ENCODE results near the gene FRMD5. TPM values are rescaled to one million over a fixed set of nuclear protein-coding genes. Genes with fewer than 3 reads are reported as not detected.
"Not testable (repeated sequence)": the region's sequence is repeated elsewhere in the genome, so short reads cannot be mapped to it uniquely, and the experiment has no call there.

Gene FRMD5
- total RNA-seq, 2 experiments from 2014 or later = 0.15 TPM; not detected in 1

DNA sequence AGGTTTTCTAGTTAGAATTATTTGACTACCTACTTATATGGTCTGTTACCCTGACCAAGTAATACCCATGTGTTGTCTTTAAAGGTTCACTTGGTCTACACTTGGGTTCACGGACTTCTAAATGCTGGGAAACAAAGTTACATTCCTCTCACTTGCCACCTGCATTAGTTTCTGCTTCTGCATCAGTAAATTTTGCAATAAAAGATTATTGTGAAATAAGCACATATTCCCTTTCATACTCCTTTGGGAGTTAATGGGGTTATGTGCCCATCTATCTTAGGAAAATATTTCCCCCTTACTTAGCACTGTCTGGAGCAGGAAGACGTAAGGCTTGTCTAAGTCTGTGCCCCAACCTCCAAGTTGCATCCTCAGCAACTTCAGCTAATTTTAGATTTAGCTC, 160.7 kb downstream of the FRMD5 start:
- CTCF ChIA-PET = interaction anchor here (0.6 to 1.2 kb wide), 2 partner anchors 41 to 1228 kb away, joined by 3 to 5 read pairs; no protein-coding TSS in a partner anchor

DNA sequence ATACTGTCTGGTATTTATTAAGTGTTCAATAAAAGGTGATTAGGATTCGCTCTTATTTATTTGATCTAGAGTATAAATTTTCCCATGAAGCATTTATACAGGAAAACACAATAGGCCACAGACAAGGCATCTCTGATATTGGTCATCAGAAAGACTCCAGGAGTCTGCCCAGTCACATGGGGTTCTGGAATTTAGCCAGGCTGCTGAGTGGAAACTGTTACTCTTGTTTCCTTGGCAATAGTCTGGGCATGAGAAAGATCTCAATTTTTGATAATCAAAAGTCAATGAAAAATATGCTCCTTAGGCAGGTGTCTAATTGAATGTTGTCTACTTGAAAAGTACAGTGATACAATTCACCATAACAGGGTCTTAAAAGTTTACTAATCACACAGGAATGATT, 161.2 kb downstream of the FRMD5 start:
- Mint-ChIP-seq H3K9me3 (peaks cover 2% of the 10 kb centered on the region), H3K4me1 (no peaks in the 10 kb centered on the region), H3K27me3 (peaks cover 46% of the 10 kb centered on the region), H3K4me3 (no peak overlapping the region), H3K36me3 (ENCODE audit: low read depth) (no peaks in the 10 kb centered on the region), H3K27ac (no peak overlapping the region)
- CTCF ChIA-PET = interaction anchor here (0.7 to 1.2 kb wide), 3 partner anchors 41 to 874 kb away, joined by 3 to 4 read pairs (median 3); no protein-coding TSS in a partner anchor
- no peak for DNase-seq
- POLR2A ChIA-PET = no interaction called here

More for the DNA sequence above, 160.7 kb downstream of the FRMD5 start:
- no peak for DNase-seq
- peaks cover 2% of the 10 kb centered on the region for H3K9me3 Mint-ChIP-seq
- POLR2A ChIA-PET = no interaction called here
- H3K27me3 Mint-ChIP-seq = peaks cover 45% of the 10 kb centered on the region
- no peaks in the 10 kb centered on the region for H3K36me3 Mint-ChIP-seq (ENCODE audit: low read depth)
- no peaks in the 10 kb centered on the region for H3K4me1 Mint-ChIP-seq
- H3K4me3 Mint-ChIP-seq = no peak overlapping the region
- no peak overlapping the region for H3K27ac Mint-ChIP-seq

DNA sequence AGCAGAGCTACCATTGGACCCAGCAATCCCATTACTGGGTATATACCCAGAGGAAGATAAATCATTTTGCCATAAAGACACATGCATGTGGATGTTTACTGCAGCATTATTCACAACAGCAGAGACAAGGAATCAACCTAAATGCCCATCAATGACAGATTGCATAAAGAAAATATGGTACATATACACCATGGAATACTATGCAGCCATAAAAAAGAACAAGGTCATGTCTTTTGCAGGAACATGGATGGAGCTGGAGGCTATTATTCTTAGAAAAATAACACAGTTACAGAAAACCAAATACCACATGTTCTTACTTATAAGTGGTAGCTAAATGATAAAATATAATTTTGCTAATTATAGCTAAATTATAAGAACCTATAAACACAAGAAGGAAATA, 162.3 kb downstream of the FRMD5 start:
- H3K27me3 Mint-ChIP-seq = peaks cover 44% of the 10 kb centered on the region
- H3K36me3 Mint-ChIP-seq (ENCODE audit: low read depth); H3K27ac Mint-ChIP-seq; H3K4me1 Mint-ChIP-seq; H3K4me3 Mint-ChIP-seq; CTCF ChIA-PET; DNase-seq; H3K9me3 Mint-ChIP-seq; POLR2A ChIA-PET: not testable (repeated sequence)

DNA sequence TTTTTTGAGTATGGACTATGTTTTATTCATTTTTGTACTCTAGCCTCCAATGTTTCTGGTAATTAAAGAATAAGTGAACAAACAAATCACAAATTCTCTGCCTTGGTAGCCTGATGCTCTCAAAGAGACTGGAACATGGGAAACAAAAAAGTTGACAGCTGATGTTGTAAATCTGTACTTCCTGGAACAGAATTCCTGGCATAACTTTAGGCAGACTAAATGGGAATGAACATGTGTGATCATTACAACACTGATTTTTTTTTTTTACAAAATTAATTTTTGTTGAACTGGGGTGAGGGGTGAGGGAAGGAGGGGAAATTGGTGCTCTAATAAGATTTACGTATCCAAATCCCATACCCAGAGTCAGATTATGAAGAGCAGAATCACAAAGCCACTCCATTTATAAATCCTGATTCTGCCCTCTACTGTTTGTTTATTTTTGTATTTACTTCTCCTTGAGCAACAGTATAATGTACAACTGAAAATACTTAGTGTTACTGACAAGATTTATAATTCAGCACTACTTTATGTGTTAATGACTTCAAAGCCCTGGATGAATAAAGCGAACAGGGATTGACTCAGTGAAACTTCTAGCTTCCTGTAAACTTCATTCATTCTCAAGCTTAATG, 165.0 kb downstream of the FRMD5 start:
- Mint-ChIP-seq H3K4me1 (no peaks in the 10 kb centered on the region), H3K27ac (no peak overlapping the region), H3K36me3 (ENCODE audit: low read depth) (no peaks in the 10 kb centered on the region), H3K4me3 (no peak overlapping the region), H3K27me3 (peaks cover 45% of the 10 kb centered on the region), H3K9me3 (peaks cover 2% of the 10 kb centered on the region)
- DNase-seq = no peak
- ChIA-PET CTCF (no interaction called here), POLR2A (no interaction called here)

DNA sequence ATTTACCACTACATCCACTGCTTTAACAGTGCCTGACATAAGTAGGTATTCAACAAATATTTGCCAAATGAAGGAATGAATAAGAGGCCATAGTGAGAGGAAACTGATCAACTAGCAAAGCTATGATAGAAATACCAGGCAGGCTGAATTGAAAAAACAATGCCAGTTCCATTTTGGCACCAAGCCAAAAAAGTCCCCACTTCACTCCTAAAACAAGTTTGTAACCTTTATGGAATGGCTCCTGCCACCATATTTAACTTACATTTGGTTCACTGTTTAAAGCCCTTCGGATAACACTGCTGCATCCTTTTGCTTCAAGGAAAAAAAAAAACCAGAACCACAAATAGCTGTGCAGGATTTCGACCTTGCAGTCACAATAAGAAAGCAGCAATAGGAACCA, 166.1 kb downstream of the FRMD5 start:
- Mint-ChIP-seq H3K4me1 (no peaks in the 10 kb centered on the region), H3K27me3 (peaks cover 40% of the 10 kb centered on the region), H3K4me3 (no peak overlapping the region), H3K9me3 (peaks cover 2% of the 10 kb centered on the region), H3K36me3 (ENCODE audit: low read depth) (no peaks in the 10 kb centered on the region), H3K27ac (no peak overlapping the region)
- ChIA-PET CTCF (no interaction called here), POLR2A (no interaction called here)
- no peak for DNase-seq

DNA sequence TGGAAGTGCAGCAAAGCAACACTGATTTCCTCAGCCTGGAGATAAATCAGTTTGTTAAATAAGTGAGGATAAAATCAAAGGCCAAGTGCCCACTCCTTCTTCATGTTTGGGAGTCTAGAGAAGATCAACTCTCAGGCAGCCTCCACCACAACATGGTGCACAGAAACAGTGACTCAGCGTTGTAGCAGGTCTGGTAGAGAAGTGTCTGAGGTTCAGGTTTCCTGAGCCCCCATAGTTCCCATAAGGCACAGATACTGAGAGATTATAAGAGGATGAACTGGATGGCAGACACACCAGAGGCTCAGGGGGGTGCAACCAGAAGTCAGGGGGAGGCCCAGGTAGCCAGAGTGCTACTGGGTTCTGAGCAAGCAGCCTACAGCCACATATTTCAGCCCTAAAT, 166.7 kb downstream of the FRMD5 start:
- H3K4me3 Mint-ChIP-seq = no peak overlapping the region
- CTCF ChIA-PET = no interaction called here
- peaks cover 33% of the 10 kb centered on the region for H3K27me3 Mint-ChIP-seq
- POLR2A ChIA-PET = no interaction called here
- no peaks in the 10 kb centered on the region for H3K36me3 Mint-ChIP-seq (ENCODE audit: low read depth)
- H3K27ac Mint-ChIP-seq = no peak overlapping the region
- H3K4me1 Mint-ChIP-seq = no peaks in the 10 kb centered on the region
- DNase-seq = no peak
- peaks cover 2% of the 10 kb centered on the region for H3K9me3 Mint-ChIP-seq

DNA sequence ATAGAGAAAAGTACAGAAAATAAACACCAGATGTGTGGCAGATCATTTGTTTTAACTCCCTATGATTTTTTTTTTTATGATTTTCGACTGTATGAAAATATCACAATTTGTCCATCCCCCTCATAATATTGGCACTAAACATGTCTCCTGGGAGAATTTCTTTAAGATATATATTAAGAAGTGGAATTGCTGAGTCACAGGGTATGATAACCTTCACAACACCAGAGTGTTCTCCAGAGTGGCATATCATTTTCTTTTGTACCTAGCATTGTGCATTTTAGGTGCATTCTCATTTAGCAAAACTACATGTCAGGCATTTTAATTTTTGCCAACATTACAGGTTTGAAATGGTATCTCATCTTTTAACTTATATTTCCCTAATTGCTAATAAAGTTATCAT, 170.9 kb downstream of the FRMD5 start:
- ChIA-PET POLR2A (no interaction called here), CTCF (no interaction called here)
- Mint-ChIP-seq H3K9me3 (no peaks in the 10 kb centered on the region), H3K27ac (no peak overlapping the region), H3K4me1 (no peaks in the 10 kb centered on the region), H3K36me3 (ENCODE audit: low read depth) (no peaks in the 10 kb centered on the region), H3K4me3 (no peak overlapping the region), H3K27me3 (peaks cover 20% of the 10 kb centered on the region)
- DNase-seq = no peak

DNA sequence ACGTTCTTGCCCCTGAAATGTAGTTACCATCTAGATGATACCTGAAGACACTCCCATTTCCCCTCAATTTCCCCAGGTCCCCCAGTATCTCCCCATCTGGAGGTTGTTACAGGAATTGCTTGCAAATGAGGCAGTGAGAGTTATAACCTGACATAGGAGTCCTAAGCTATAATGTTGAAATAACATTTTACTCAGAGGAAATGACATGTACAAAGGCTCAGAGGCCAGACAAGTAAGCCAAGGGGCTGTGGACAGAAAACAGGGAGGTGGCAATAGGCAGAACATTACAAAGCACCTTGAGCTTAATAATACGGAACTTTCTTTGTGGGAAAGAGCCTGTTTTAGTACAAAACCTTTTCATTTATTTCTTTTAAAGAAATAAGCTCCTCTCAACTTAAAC, 171.9 kb downstream of the FRMD5 start:
- Mint-ChIP-seq H3K27me3 (peaks cover 20% of the 10 kb centered on the region), H3K4me1 (no peaks in the 10 kb centered on the region), H3K36me3 (ENCODE audit: low read depth) (no peaks in the 10 kb centered on the region), H3K4me3 (no peak overlapping the region), H3K9me3 (no peaks in the 10 kb centered on the region), H3K27ac (no peak overlapping the region)
- POLR2A ChIA-PET = no interaction called here
- CTCF ChIA-PET = interaction anchor here (0.9 kb wide), 2 partner anchors 12 to 44 kb away, joined by 3 to 6 read pairs; no protein-coding TSS in a partner anchor
- no peak for DNase-seq

DNA sequence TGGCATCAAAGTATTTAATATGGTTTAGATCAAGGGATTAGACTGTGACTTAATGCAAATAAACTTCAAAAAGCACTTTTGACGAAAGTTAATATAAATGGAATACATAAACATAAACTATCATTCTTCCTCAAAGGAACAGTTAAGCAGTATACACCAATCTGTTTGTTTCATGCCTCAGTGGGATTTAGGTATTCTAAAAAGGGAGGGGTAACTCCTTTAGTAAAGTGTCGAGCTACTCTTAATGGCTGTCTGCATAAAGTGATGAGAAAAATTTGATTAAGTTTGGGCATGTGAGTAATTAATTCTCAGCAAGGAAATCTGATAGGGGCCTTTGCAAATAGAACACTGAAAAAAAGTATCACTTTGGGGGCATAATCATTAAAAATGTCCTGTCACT, 176.9 kb downstream of the FRMD5 start:
- H3K9me3 Mint-ChIP-seq = no peaks in the 10 kb centered on the region
- ChIA-PET POLR2A (no interaction called here), CTCF (no interaction called here)
- H3K36me3 Mint-ChIP-seq (ENCODE audit: low read depth) = no peaks in the 10 kb centered on the region
- no peak overlapping the region for H3K27ac Mint-ChIP-seq
- H3K4me1 Mint-ChIP-seq = no peaks in the 10 kb centered on the region
- H3K4me3 Mint-ChIP-seq = no peak overlapping the region
- H3K27me3 Mint-ChIP-seq = peaks cover 12% of the 10 kb centered on the region
- DNase-seq = no peak

DNA sequence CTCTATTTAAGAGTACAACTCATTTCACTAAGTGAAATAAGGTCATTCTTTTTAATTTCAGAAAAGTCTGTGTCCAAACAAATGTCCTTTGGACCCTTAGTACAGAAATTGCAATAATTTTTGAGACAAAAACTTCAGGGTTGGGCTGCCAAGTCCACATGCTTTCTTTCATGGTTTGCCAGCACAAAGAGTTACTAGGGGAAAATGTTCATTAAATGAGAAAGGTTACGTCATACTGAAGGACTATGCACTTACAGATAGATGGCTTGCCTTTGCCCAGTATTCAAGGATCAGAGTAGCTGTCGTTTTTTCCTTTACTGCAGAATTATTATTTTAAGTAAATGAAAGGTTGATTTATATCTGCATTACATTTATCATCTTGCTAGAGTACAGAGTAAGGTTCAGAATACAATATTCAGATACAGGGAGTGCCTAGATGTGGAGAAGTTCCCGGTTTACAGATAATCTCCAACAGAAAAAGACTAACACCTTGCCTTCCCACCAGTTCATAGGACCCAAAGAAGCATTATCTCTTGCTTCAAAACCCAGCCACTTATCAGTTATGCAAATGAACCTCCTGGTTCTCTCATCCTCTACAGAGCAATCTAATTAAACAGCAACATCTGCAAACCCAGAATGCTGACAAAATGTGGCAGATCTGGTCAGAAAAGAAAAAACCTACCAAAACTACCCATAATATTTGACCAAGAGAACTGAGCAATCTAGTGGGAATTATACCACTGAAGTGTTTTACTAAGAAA, 179.3 kb downstream of the FRMD5 start:
- H3K4me3 Mint-ChIP-seq = no peak overlapping the region
- no peak for DNase-seq
- no peak overlapping the region for H3K27ac Mint-ChIP-seq
- ChIA-PET CTCF (no interaction called here), POLR2A (no interaction called here)
- no peaks in the 10 kb centered on the region for H3K9me3 Mint-ChIP-seq
- H3K4me1 Mint-ChIP-seq = no peaks in the 10 kb centered on the region
- H3K36me3 Mint-ChIP-seq (ENCODE audit: low read depth) = no peaks in the 10 kb centered on the region
- peaks cover 13% of the 10 kb centered on the region for H3K27me3 Mint-ChIP-seq

DNA sequence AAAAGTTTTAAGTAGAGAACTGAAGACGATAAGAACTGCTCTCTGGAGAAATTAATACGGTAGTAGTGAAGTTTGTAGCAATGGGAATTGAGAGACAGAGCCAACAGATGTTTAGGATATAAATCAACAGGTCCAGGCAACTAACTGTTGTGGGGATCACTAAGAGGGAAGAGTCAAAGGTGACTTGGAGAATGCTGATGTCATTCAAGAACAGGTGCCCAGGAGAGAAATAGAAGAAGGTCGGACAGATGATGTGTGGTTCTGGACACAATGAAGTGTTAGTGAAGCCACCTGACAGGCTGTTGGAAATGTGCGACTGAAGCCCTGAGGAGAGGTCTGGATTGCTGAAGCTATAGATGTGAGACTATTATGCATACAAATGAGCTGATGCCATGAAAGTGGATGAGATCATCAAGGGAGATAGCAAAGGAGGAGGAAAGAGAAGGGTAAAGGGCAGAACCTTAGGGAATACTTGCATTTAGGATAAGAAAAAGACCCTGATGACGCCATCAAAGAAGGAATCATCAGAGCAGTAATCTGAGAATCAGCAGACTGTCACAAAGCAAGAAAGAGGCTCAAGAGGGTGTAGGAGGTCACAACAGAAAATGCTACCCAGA, 183.7 kb downstream of the FRMD5 start:
- CTCF ChIA-PET = interaction anchor here (0.7 kb wide), 1 partner anchor 11 kb away, joined by 3 read pairs; no protein-coding TSS in a partner anchor
- Mint-ChIP-seq H3K36me3 (ENCODE audit: low read depth) (no peaks in the 10 kb centered on the region), H3K27me3 (peaks cover 21% of the 10 kb centered on the region), H3K4me1 (no peaks in the 10 kb centered on the region), H3K9me3 (no peaks in the 10 kb centered on the region), H3K27ac (no peak overlapping the region), H3K4me3 (no peak overlapping the region)
- POLR2A ChIA-PET = no interaction called here
- DNase-seq = no peak

DNA sequence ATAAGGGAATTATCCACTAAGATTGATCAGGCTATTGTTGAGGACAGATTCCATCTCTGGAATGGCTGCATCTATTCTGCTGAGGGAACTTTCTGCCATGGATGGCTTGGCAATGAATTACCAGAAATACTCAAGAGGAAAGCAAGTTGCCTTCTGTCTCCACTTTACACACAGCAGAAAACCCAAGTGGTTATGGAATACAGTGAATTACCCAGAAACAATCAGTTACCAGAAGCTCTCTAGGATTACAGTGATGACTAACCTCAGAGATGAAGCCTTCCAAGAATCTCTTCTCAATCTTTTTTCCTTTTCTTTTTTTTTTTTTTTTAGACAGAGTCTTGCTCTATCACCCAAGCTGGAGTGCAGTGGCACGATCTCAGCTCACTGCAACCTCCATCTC, 185.0 kb downstream of the FRMD5 start:
- no peak for DNase-seq
- CTCF ChIA-PET = no interaction called here
- H3K27ac Mint-ChIP-seq = no peak overlapping the region

DNA sequence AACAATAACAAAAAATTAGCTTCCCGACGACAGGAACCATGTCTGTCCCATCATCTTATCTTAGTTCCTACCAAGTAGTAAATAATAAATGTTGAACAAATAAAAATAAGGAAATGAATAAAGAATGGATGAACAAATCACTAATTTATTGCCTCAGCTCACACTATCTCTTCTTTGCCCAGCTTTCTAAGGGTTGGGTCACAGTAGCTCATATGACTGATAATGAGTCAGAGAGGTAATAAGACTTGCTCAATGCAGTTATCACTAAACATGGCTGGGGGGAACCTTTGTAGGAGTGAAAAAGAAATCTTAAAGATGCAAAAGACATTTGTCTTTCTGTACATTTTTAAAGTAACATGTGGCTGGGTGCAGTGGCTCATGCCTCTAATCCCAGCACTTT, 186.0 kb downstream of the FRMD5 start:
- CTCF ChIA-PET = interaction anchor here (0.6 kb wide), 1 partner anchor 1316 kb away, joined by 3 read pairs; no protein-coding TSS in a partner anchor
- no peaks in the 10 kb centered on the region for H3K4me1 Mint-ChIP-seq
- POLR2A ChIA-PET = interaction anchor here (0.7 kb wide), 1 partner anchor 93 kb away, joined by 5 read pairs; no protein-coding TSS in a partner anchor

More for the DNA sequence above, 185.0 kb downstream of the FRMD5 start:
- Mint-ChIP-seq H3K4me3 (no peak overlapping the region), H3K9me3 (no peaks in the 10 kb centered on the region), H3K27me3 (peaks cover 23% of the 10 kb centered on the region), H3K36me3 (ENCODE audit: low read depth) (no peaks in the 10 kb centered on the region), H3K4me1 (no peaks in the 10 kb centered on the region)
- POLR2A ChIA-PET = no interaction called here

More for the DNA sequence above, 186.0 kb downstream of the FRMD5 start:
- Mint-ChIP-seq H3K36me3 (ENCODE audit: low read depth) (no peaks in the 10 kb centered on the region), H3K4me3 (no peak overlapping the region), H3K27me3 (peaks cover 23% of the 10 kb centered on the region), H3K9me3 (no peaks in the 10 kb centered on the region), H3K27ac (no peak overlapping the region)
- no peak for DNase-seq
